Hair follicle dermal papilla cell (primary cell): Measurements from ENCODE around the gene NKX2-3. TPM values are rescaled to one million over a fixed set of nuclear protein-coding genes. Genes with fewer than 3 reads are reported as not detected.

Experiments used
- total RNA-seq: library from RNA; depleted of rRNA; stranded (reverse); fragments of >200 nt; gene quantifications from 2 replicates; pipeline ENCODE4 v1.2.3, GENCODE V29; 2012

The NKX2-3 gene
- total RNA-seq = not detected in 2 replicates

GRCh38 chr10:99532687-99533495, at the start of gene NKX2-3:
TSS of gene NKX2-3 (plus strand) at chr10:99532942. CDS start at chr10:99533132, 190 bp downstream.

Other genes starting within 250 kb of the NKX2-3 start
- 0.36 and 0.97 TPM in 2 replicates for gene CNNM1, start 203.6 kb upstream of the NKX2-3 start, total RNA-seq
- gene GOT1, start 102.3 kb upstream of the NKX2-3 start, total RNA-seq = 23.9 and 29.0 TPM in 2 replicates
- 18.0 and 19.5 TPM in 2 replicates for gene SLC25A28, start 87.5 kb downstream of the NKX2-3 start, total RNA-seq
- 43.5 and 52.9 TPM in 2 replicates for gene ENTPD7, start 126.6 kb downstream of the NKX2-3 start, total RNA-seq
- 28.4 and 38.6 TPM in 2 replicates for gene COX15, start 199.2 kb downstream of the NKX2-3 start, total RNA-seq
- gene CUTC, start 199.3 kb downstream of the NKX2-3 start, total RNA-seq = 13.7 and 15.1 TPM in 2 replicates
- 1.1 and 1.3 TPM in 2 replicates for gene ABCC2, start 249.7 kb downstream of the NKX2-3 start, total RNA-seq